ENCODE data around the gene GIT1. TPM values are rescaled to one million over a fixed set of nuclear protein-coding genes. Genes with fewer than 3 reads are reported as not detected.

Gene GIT1, protein sequence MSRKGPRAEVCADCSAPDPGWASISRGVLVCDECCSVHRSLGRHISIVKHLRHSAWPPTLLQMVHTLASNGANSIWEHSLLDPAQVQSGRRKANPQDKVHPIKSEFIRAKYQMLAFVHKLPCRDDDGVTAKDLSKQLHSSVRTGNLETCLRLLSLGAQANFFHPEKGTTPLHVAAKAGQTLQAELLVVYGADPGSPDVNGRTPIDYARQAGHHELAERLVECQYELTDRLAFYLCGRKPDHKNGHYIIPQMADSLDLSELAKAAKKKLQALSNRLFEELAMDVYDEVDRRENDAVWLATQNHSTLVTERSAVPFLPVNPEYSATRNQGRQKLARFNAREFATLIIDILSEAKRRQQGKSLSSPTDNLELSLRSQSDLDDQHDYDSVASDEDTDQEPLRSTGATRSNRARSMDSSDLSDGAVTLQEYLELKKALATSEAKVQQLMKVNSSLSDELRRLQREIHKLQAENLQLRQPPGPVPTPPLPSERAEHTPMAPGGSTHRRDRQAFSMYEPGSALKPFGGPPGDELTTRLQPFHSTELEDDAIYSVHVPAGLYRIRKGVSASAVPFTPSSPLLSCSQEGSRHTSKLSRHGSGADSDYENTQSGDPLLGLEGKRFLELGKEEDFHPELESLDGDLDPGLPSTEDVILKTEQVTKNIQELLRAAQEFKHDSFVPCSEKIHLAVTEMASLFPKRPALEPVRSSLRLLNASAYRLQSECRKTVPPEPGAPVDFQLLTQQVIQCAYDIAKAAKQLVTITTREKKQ
- total RNA-seq (2022; extraction: Qiagen RNA extraction), result 69.4 to 81.2 TPM (median 80.5 TPM) in 5 replicates

GRCh38 chr17:29589524-29590410 lies at the start of gene GIT1:
Gene GIT1 (minus strand): TSS chr17:29589648. CDS start chr17:29589378, 270 bp downstream.

GRCh38 chr17:29622337-29623282 lies 33.2 kb upstream of the GIT1 start, which contains the start of gene CORO6:
Gene CORO6 (minus strand): TSS chr17:29622912. CDS start chr17:29621421, 1,491 bp downstream.

DNA sequence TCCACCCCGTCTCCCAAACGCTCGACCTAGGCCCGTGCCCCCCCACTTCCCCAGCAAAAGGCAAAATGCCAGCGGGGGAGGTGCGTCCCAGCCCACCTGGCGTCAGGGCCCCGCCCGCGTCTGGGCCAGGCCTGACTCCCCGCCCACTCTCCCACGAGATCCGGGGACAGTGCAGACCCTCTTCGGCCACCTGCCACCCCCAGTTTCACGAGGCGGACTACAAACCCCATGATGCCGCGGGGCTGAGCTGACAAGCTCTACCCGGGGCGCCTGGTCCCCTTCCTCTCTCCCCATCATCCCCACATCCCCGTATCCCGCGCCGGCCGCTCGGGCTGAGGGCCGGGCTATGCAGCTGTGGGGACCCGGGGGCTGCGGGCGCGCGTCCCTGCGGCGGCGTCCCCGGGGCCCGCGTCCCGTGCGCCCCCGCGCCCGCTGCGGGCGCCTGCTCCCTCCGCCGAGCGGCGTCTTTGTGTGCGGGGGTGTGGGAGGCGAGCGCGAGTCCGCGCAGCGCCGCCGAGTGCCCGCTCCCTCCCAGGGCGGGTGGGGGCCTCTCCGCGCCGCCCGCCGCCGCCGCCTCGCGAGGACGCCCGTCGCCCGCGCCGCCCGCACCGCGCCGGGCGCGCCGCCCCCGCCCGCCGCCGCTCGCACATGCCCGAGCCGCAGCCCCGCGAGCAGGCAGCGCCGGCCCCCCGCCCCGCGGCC lies 3.6 kb upstream of the GIT1 start, which contains the start of gene ANKRD13B:
ANKRD13B (plus strand) TSS at position 283 of the 702 bp plus-strand sequence. CDS start 490 bp downstream, outside the sequence.

GRCh38 chr17:29568331-29569244 lies 20.9 kb downstream of the GIT1 start, which contains the start of gene TP53I13:
Gene TP53I13 (plus strand): TSS chr17:29568701. CDS start chr17:29568759, 58 bp downstream.

GRCh38 chr17:29566473-29567303 lies 22.8 kb downstream of the GIT1 start, which contains the start of gene ABHD15:
Gene ABHD15 (minus strand): TSS chr17:29567037. CDS start chr17:29566966, 71 bp downstream.

Other genes starting within 250 kb of the GIT1 start
- gene TAOK1, start 199.3 kb downstream of the GIT1 start, total RNA-seq (2022; extraction: Qiagen RNA extraction), result 14.2 to 29.2 TPM (median 22.7 TPM) in 5 replicates
- gene ABHD15, start 22.6 kb downstream of the GIT1 start, total RNA-seq (2022; extraction: Qiagen RNA extraction), result 23.3 to 27.3 TPM (median 24.9 TPM) in 5 replicates
- gene TP53I13, start 20.9 kb downstream of the GIT1 start, total RNA-seq (2022; extraction: Qiagen RNA extraction), result 80.1 to 99.2 TPM (median 96.1 TPM) in 5 replicates
- 22.8 to 29.6 TPM (median 26.4 TPM) in 5 replicates for gene ANKRD13B, start 3.5 kb upstream of the GIT1 start, total RNA-seq (2022; extraction: Qiagen RNA extraction)
- gene CORO6, start 33.3 kb upstream of the GIT1 start, total RNA-seq (2022; extraction: Qiagen RNA extraction), result 4.7 to 6.0 TPM (median 5.5 TPM) in 5 replicates

All from A549 treated with Hydrocortisone at 1 μM for 4 hours (cell line).